Trophoblast cell (in vitro differentiated cells and primary cell): ENCODE data around the gene WBP4.

Source experiments
- DNase-seq, 2 donors: peaks; one replicate each; pipeline ENCODE4 v3.0.0-alpha.2; 2016
- H2AFZ ChIP-seq: 2 replicates; pipeline ENCODE4 v1.6.1; 2013; ENCODE audit warnings: low read length, moderate library complexity, mild to moderate bottlenecking; ENCODE audit not compliant: insufficient read depth, poor library complexity
- H2AK5ac ChIP-seq: 2 replicates; pipeline ENCODE4 v1.6.1; 2013; ENCODE audit warnings: mild to moderate bottlenecking, low read length
- H2BK120ac ChIP-seq: 2 replicates; pipeline ENCODE4 v1.6.1; 2013; ENCODE audit warnings: low read length, mild to moderate bottlenecking, moderate library complexity; ENCODE audit not compliant: insufficient read depth, poor library complexity
- H2BK12ac ChIP-seq: 2 replicates; pipeline ENCODE4 v1.6.1; 2013; ENCODE audit warnings: mild to moderate bottlenecking, low read length, moderate library complexity
- H2BK5ac ChIP-seq: 2 replicates; pipeline ENCODE4 v1.6.1; 2013; ENCODE audit warnings: low read length, low read depth, moderate library complexity, mild to moderate bottlenecking; ENCODE audit not compliant: poor library complexity
- H3K14ac ChIP-seq: 2 replicates; pipeline ENCODE4 v1.6.1; 2013; ENCODE audit warnings: mild to moderate bottlenecking, low read length
- H3K18ac ChIP-seq: 2 replicates; pipeline ENCODE4 v1.6.1; 2013; ENCODE audit warnings: mild to moderate bottlenecking, low read length
- H3K23ac ChIP-seq: 2 replicates; pipeline ENCODE4 v1.6.1; 2013; ENCODE audit warnings: low read length
- H3K27ac ChIP-seq: 2 replicates; pipeline ENCODE4 v1.5.1; 2013; ENCODE audit warnings: low read depth, mild to moderate bottlenecking, inconsistent platforms, low read length, moderate library complexity
- H3K27me3 ChIP-seq: 2 replicates; pipeline ENCODE4 v1.6.1; 2013; ENCODE audit warnings: inconsistent platforms, mild to moderate bottlenecking, low read length, moderate library complexity; ENCODE audit not compliant: insufficient read depth
- H3K36me3 ChIP-seq, 2 experiments: 1 replicate in 1 of 2; 2 replicates in 1 of 2; pipeline ENCODE4 v1.6.1; 2013; ENCODE audit warnings: low read length in 2 of 2, mild to moderate bottlenecking in 2 of 2, moderate library complexity in 1 of 2; ENCODE audit not compliant: insufficient read depth in 2 of 2, control insufficient read depth in 1 of 2
- H3K4ac ChIP-seq: 2 replicates; pipeline ENCODE4 v1.6.1; 2013; ENCODE audit warnings: low read depth, mild to moderate bottlenecking, low read length, moderate library complexity
- H3K4me1 ChIP-seq, 2 experiments: 1 replicate in 1 of 2; 2 replicates in 1 of 2; pipeline ENCODE4 v1.6.1; 2013; ENCODE audit warnings: low read length in 2 of 2, mild to moderate bottlenecking in 2 of 2, moderate library complexity in 1 of 2; ENCODE audit not compliant: insufficient read depth in 2 of 2, control insufficient read depth in 1 of 2
- H3K4me2 ChIP-seq: 2 replicates; pipeline ENCODE4 v1.6.1; 2013; ENCODE audit warnings: inconsistent platforms, mild to moderate bottlenecking, low read length, moderate library complexity
- H3K4me3 ChIP-seq: 2 replicates; pipeline ENCODE4 v1.5.1; 2013; ENCODE audit warnings: mild to moderate bottlenecking, low read depth, low read length, inconsistent platforms
- H3K79me1 ChIP-seq: one replicate; pipeline ENCODE4 v1.6.1; 2013; ENCODE audit warnings: low read length
- H3K79me2 ChIP-seq: 2 replicates; pipeline ENCODE4 v1.6.1; 2013; ENCODE audit warnings: low read length, mild to moderate bottlenecking; ENCODE audit not compliant: control insufficient read depth, insufficient read depth, poor library complexity
- H3K9ac ChIP-seq: 2 replicates; pipeline ENCODE4 v1.6.1; 2013; ENCODE audit warnings: mild to moderate bottlenecking, low read length
- H3K9me3 ChIP-seq: 2 replicates; pipeline ENCODE4 v1.6.1; 2013; ENCODE audit warnings: low read depth, mild to moderate bottlenecking, control low read depth, inconsistent platforms, low read length; ENCODE audit not compliant: insufficient read depth
- H4K12ac ChIP-seq: 2 replicates; pipeline ENCODE4 v1.6.1; 2013; ENCODE audit warnings: low read depth, mild to moderate bottlenecking, low read length, moderate library complexity
- H4K8ac ChIP-seq: 2 replicates; pipeline ENCODE4 v1.6.1; 2013; ENCODE audit warnings: low read depth, mild to moderate bottlenecking, low read length, moderate library complexity
- H4K91ac ChIP-seq: one replicate; pipeline ENCODE4 v1.6.1; 2013; ENCODE audit warnings: low read depth, mild to moderate bottlenecking, low read length, moderate library complexity
- WGBS: extraction: QIAGEN DNeasy Blood & Tissue Kit; methylation state at CpG from one replicate; pipeline ENCODE4 v1.1.7; 2013; ENCODE audit warnings: missing lambda C conversion rate; ENCODE audit not compliant: insufficient read length, insufficient coverage; ENCODE audit errors: extremely low coverage; 5-methylcytosine and 5-hydroxymethylcytosine counted together

Gene WBP4

DNA sequence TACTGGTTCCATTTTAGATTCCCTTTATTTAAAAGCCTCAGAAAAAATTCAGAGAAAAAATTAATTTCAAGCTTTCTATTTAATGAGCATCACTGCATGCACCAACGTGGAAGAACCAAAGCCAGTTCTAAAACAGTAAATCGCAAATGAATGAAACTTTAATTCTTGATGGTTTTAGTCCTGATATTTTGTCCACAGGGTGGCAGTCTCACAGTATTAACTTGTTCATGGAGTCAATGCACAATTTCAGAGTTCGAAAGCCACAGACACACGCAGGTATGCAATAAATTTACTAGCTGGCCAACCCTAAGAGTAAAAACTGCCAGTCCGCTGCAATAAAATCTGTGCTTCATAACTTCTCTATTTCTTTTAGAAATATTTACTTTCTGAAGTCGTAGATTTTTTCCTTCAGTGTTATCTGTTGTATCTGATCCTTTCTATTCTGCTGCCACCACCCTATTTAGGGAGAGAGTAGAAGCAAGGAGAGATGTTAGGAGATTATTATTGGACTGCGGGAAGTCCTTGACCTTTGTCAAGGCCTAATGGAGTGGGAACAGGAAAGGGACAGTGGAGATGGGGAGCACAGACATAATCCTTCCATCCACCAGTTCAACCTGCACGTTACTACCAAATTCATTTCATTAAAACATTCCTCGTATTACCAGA, 7.0 kb upstream of the WBP4 start:
- Histone ChIP-seq H3K14ac (no peak overlapping the region), H2AK5ac (no peak overlapping the region), H2BK5ac (no peak overlapping the region), H3K79me2 (peaks cover 9% of the 10 kb centered on the region), H3K9me3 (no peaks in the 10 kb centered on the region), H3K4me1 (peaks cover 5 to 7% of the 10 kb centered on the region in 2 experiments), H2BK12ac (no peak overlapping the region), H3K23ac (no peak overlapping the region), H3K4me3 (no peak overlapping the region), H3K4ac (peak overlapping the region; percentile 51), H2AFZ (no peak overlapping the region), H4K12ac (no peak overlapping the region), H2BK120ac (no peak overlapping the region), H3K79me1 (no peaks in the 10 kb centered on the region), H4K91ac (no peak overlapping the region), H3K36me3 (peaks cover 0 to 2% of the 10 kb centered on the region in 2 experiments), H3K9ac (no peak overlapping the region), H3K27me3 (no peaks in the 10 kb centered on the region), H3K27ac (no peak overlapping the region), H3K4me2 (no peak overlapping the region), H3K18ac (no peak overlapping the region), H4K8ac (no peak overlapping the region)
- WGBS, result 100% methylated on average over 2 of the region's 9 CpGs
- peak; percentile 28 to 82 for DNase-seq

DNA sequence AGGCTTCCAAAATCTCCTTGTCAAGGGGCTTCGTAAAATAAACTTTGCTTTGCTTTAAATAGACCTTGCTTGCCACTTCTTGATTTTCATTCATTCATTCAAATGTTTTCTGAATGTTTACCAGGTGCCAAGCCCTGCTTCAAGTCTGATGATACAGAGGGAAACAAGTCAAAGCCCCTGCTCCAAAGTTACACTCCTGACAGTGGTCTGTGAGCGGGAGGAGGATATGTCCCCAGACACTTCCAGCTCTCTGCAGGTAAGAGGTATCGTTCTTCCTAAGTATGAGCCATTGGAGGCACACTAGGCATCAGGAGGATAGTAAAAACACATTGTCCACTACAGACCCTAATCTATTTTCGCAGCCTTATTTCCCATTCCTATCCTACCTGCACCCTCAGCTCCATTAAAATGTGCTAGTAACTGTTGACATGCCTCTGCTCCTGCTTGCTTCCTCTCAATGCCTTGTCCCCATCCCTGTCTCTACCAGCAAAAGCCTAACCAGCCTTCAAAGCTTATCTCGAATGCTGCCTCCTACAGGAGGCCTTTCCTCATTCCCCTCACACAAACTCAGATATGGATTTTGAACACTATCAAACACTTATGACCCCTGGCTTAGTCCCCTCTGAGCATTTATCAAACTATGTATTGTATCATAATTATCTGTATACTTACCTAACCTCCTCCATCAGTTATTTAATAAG, 6.2 kb upstream of the WBP4 start:
- WGBS, result no CpG with 5 or more reads among the region's 5 CpGs
- no peak overlapping the region for H3K18ac ChIP-seq
- no peak for DNase-seq

DNA sequence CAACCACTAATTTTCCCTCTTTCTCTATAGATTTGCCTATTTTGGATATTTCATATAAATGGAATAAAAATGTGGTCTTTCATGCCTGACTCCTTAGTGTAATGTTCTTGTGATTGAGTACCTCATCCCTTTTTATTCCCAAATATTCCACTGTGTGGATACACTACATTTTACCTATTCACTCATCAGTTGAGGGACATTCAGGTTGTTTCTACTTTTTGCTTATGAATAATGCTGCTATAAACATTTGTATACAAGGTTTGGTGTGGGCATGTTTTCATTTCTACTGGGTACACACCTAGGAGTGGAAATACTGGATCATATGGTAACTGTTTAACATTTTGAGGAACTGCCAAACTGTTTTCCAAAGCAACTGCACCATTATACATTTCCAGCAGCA, 5.1 kb upstream of the WBP4 start:
- no peak overlapping the region for H2BK12ac ChIP-seq
- peaks cover 5 to 7% of the 10 kb centered on the region in 2 experiments for H3K4me1 ChIP-seq

More for the DNA sequence above, 6.2 kb upstream of the WBP4 start:
- Histone ChIP-seq H4K8ac (no peak overlapping the region), H3K27me3 (no peaks in the 10 kb centered on the region), H3K36me3 (peaks cover 0 to 2% of the 10 kb centered on the region in 2 experiments), H2AFZ (no peak overlapping the region), H3K14ac (no peak overlapping the region), H2BK120ac (no peak overlapping the region), H2BK12ac (no peak overlapping the region), H3K4ac (no peak overlapping the region), H3K4me2 (no peak overlapping the region), H3K4me3 (no peak overlapping the region), H3K9me3 (no peaks in the 10 kb centered on the region), H3K27ac (no peak overlapping the region), H4K12ac (no peak overlapping the region), H2AK5ac (no peak overlapping the region), H3K79me1 (peaks cover 3% of the 10 kb centered on the region), H3K79me2 (peaks cover 12% of the 10 kb centered on the region), H2BK5ac (no peak overlapping the region), H3K4me1 (peaks cover 5 to 7% of the 10 kb centered on the region in 2 experiments), H3K9ac (no peak overlapping the region), H3K23ac (no peak overlapping the region), H4K91ac (no peak overlapping the region)

DNA sequence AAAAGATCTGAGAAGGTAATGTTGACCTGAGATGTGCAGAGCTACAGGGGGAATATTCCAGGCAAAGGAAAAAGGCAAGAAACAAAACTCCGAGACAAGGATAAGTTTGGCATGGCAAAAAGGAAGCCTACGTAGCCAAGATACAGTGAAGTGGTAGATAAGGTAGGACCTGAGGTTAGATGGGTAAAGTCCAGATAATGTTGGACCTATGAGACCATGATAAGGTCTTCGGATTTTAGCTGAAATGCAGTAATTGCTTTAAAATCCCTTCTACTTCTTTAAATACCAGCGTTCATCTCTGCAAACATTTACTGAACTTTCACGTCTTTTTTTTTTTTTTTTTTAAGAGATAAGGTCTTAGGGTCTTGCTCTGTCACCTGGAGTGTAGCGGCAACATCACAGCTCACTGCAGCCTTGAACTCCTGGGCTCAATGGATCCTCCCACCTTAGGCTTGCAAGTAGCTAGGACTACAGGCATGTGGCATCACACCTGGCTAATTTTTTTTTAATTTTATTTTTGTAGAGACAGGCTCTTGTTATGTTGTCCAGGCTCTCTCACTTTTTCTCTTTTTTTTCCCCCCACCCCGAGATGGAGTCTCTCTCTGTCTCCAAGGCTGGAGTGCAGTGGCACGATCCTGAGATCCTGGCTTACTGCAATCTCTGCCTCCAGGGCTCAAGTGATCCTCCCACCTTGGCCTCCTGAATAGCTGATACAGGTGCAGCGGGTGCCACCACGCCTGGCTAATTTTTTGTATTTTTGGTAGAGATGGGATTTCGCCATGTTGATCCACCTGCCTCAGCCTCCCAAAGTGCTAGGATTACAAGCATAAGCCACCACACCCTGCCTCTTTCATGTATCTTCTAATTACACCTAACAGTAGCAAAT, 4.2 kb upstream of the WBP4 start:
- Histone ChIP-seq H4K91ac (no peak overlapping the region), H2BK12ac (no peak overlapping the region), H3K23ac (no peak overlapping the region), H3K79me1 (peaks cover 22% of the 10 kb centered on the region), H3K9me3 (no peaks in the 10 kb centered on the region), H3K18ac (no peak overlapping the region), H3K27ac (no peak overlapping the region), H3K14ac (no peak overlapping the region), H4K12ac (no peak overlapping the region), H3K4me3 (no peak overlapping the region), H2AK5ac (no peak overlapping the region), H2BK120ac (no peak overlapping the region), H3K36me3 (peaks cover 0 to 2% of the 10 kb centered on the region in 2 experiments), H4K8ac (no peak overlapping the region), H3K4me1 (peaks cover 5 to 7% of the 10 kb centered on the region in 2 experiments), H3K27me3 (no peaks in the 10 kb centered on the region), H3K9ac (no peak overlapping the region), H2AFZ (no peak overlapping the region), H3K4me2 (no peak overlapping the region), H3K4ac (peak overlapping the region; percentile 94), H3K79me2 (peaks cover 22% of the 10 kb centered on the region), H2BK5ac (no peak overlapping the region)
- no CpG with 5 or more reads among the region's 11 CpGs for WGBS
- peak; percentile 50 to 72 for DNase-seq

More for the DNA sequence above, 5.1 kb upstream of the WBP4 start:
- no peak overlapping the region for H2AK5ac ChIP-seq
- no peaks in the 10 kb centered on the region for H3K9me3 ChIP-seq
- H2AFZ ChIP-seq, result no peak overlapping the region
- H3K4me3 ChIP-seq, result no peak overlapping the region
- H2BK5ac ChIP-seq, result no peak overlapping the region
- DNase-seq, result no peak
- peaks cover 14% of the 10 kb centered on the region for H3K79me1 ChIP-seq
- no peak overlapping the region for H3K14ac ChIP-seq
- H3K9ac ChIP-seq, result no peak overlapping the region
- no peak overlapping the region for H4K8ac ChIP-seq
- no peak overlapping the region for H3K4ac ChIP-seq
- H3K18ac ChIP-seq, result no peak overlapping the region
- H3K79me2 ChIP-seq, result peaks cover 22% of the 10 kb centered on the region
- H3K4me2 ChIP-seq, result no peak overlapping the region
- peaks cover 0 to 2% of the 10 kb centered on the region in 2 experiments for H3K36me3 ChIP-seq
- H3K23ac ChIP-seq, result no peak overlapping the region
- H3K27ac ChIP-seq, result no peak overlapping the region
- no peaks in the 10 kb centered on the region for H3K27me3 ChIP-seq
- no peak overlapping the region for H4K91ac ChIP-seq
- no peak overlapping the region for H2BK120ac ChIP-seq
- H4K12ac ChIP-seq, result no peak overlapping the region
